Neural cell (in vitro differentiated cells): ENCODE measurements around the gene C20orf202.

Experiments
- EZH2 ChIP-seq: fragments of 200-600, 300-800 bp; shearing (Covaris generic), sonication (generic); IDR thresholded peaks from 2 replicates; pipeline ENCODE4 v1.6.1; 2014; ENCODE audit warnings: antibody characterized with exemption, low read length, borderline replicate concordance, mild to moderate bottlenecking; ENCODE audit not compliant: insufficient read depth, poor library complexity, severe bottlenecking
- MXI1 ChIP-seq: fragments of 450-650 bp; conservative IDR thresholded peaks from 2 replicates; pipeline ENCODE4 v1.6.1; 2014; ENCODE audit warnings: antibody characterized with exemption, mild to moderate bottlenecking; ENCODE audit not compliant: poor library complexity, severe bottlenecking
- TF ChIP-seq, protein P1 (sequence below): IDR thresholded peaks from 2 replicates; pipeline ENCODE4 v1.6.1; 2012; ENCODE audit warnings: borderline replicate concordance
- TF ChIP-seq, protein P2 (sequence below): fragments of 450-650 bp; IDR thresholded peaks from 2 replicates; pipeline ENCODE4 v1.5.1; 2014; ENCODE audit warnings: antibody characterized with exemption, mild to moderate bottlenecking, moderate library complexity; ENCODE audit not compliant: poor library complexity, severe bottlenecking

GRCh38 chr20:1210501-1210900 lies 7.2 kb downstream of the C20orf202 start:
- TF ChIP-seq, protein P1, sequence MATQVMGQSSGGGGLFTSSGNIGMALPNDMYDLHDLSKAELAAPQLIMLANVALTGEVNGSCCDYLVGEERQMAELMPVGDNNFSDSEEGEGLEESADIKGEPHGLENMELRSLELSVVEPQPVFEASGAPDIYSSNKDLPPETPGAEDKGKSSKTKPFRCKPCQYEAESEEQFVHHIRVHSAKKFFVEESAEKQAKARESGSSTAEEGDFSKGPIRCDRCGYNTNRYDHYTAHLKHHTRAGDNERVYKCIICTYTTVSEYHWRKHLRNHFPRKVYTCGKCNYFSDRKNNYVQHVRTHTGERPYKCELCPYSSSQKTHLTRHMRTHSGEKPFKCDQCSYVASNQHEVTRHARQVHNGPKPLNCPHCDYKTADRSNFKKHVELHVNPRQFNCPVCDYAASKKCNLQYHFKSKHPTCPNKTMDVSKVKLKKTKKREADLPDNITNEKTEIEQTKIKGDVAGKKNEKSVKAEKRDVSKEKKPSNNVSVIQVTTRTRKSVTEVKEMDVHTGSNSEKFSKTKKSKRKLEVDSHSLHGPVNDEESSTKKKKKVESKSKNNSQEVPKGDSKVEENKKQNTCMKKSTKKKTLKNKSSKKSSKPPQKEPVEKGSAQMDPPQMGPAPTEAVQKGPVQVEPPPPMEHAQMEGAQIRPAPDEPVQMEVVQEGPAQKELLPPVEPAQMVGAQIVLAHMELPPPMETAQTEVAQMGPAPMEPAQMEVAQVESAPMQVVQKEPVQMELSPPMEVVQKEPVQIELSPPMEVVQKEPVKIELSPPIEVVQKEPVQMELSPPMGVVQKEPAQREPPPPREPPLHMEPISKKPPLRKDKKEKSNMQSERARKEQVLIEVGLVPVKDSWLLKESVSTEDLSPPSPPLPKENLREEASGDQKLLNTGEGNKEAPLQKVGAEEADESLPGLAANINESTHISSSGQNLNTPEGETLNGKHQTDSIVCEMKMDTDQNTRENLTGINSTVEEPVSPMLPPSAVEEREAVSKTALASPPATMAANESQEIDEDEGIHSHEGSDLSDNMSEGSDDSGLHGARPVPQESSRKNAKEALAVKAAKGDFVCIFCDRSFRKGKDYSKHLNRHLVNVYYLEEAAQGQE, result no peak
- TF ChIP-seq MXI1, result no peak
- TF ChIP-seq, protein P2, sequence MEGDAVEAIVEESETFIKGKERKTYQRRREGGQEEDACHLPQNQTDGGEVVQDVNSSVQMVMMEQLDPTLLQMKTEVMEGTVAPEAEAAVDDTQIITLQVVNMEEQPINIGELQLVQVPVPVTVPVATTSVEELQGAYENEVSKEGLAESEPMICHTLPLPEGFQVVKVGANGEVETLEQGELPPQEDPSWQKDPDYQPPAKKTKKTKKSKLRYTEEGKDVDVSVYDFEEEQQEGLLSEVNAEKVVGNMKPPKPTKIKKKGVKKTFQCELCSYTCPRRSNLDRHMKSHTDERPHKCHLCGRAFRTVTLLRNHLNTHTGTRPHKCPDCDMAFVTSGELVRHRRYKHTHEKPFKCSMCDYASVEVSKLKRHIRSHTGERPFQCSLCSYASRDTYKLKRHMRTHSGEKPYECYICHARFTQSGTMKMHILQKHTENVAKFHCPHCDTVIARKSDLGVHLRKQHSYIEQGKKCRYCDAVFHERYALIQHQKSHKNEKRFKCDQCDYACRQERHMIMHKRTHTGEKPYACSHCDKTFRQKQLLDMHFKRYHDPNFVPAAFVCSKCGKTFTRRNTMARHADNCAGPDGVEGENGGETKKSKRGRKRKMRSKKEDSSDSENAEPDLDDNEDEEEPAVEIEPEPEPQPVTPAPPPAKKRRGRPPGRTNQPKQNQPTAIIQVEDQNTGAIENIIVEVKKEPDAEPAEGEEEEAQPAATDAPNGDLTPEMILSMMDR, result no peak
- TF ChIP-seq EZH2, result no peak
